CD4-positive, alpha-beta T cell treated with Interleukin-12 subunit alpha and Interleukin-12 subunit beta, for 1 hour (primary cell): ENCODE measurements around the gene GJB4.
"Not testable (repeated sequence)": the region's sequence is repeated elsewhere in the genome, so short reads cannot be mapped to it uniquely, and the experiment has no call there.

Experiments
- DNase-seq: peaks from one replicate; pipeline ENCODE4 v3.0.0-alpha.2; 2020

The GJB4 gene

GRCh38 chr1:34806396-34806795 is 46.9 kb downstream of the GJB4 start:
- DNase-seq: no peak

GRCh38 chr1:34808051-34808810 is 48.7 kb downstream of the GJB4 start:
- DNase-seq: no peak

- DNase-seq: not testable (repeated sequence)
Measured at GRCh38 chr1:34810781-34811180, 51.2 kb downstream of the GJB4 start.
